ENCODE data around the gene ANKRD52. TPM values are rescaled to one million over a fixed set of nuclear protein-coding genes. Genes with fewer than 3 reads are reported as not detected.

The ANKRD52 gene
- total and polyA plus RNA-seq, 2 of the 8 experiments (the other 6 are each of a cell fraction or from before 2014, with no cell fraction given): 14.0 to 36.3 TPM

- no peak overlapping the region for H2BK15ac ChIP-seq (ENCODE audit: low read length)
- WGBS, 2 experiments (ENCODE audit: extremely low coverage in 1 of 2, insufficient coverage in 1 of 2, insufficient read length in 1 of 2, insufficient replicate concordance in 2 of 2, low coverage in 1 of 2, low lambda C conversion rate in 2 of 2, missing lambda C conversion rate in 1 of 2): 70% methylated on average over 4 of the region's 4 CpGs; no CpG with 5 or more reads in 1 of the 2 experiments
- no peak overlapping the region for H2BK20ac ChIP-seq (ENCODE audit: low read length)
- H2AFZ ChIP-seq (ENCODE audit: low read length): no peak overlapping the region
- H3K4me1 ChIP-seq (replicated peaks in 1 of 4; ENCODE audit: control insufficient read depth in 3 of 4, insufficient read depth in 4 of 4, low read length in 3 of 4): peaks cover 8 to 17% (median 13%) of the 10 kb centered on the region in 4 experiments
- no peak for FAIRE-seq
- H3K23ac ChIP-seq (ENCODE audit: insufficient read length): no peak overlapping the region
- peak; percentile 81 for TF ChIP-seq JUND (IDR thresholded peaks at IDR 0.05; ENCODE audit: low read length)
- no peak for TF ChIP-seq GTF2F1 (IDR thresholded peaks at IDR 0.05; ENCODE audit: borderline replicate concordance, low read depth, low read length)
- TF ChIP-seq CTCF (IDR thresholded peaks at IDR 0.05; ENCODE audit: control extremely low read depth in 1 of 3, insufficient read depth in 1 of 3, low read depth in 1 of 3, low read length in 3 of 3): peak in 2 of 3 experiments; percentile 6 to 15; a peak in 2 of 4 replicates
- H3K56ac ChIP-seq (replicated peaks; ENCODE audit: insufficient read length, low read depth, low read length): no peak overlapping the region
- peaks cover 28 to 49% (median 33%) of the 10 kb centered on the region in 4 experiments for H3K36me3 ChIP-seq (ENCODE audit: control insufficient read depth in 2 of 4, insufficient read depth in 4 of 4, low read length in 3 of 4)
- no peak overlapping the region for H4K91ac ChIP-seq (replicated peaks; ENCODE audit: insufficient read length, low read length)
- peak overlapping the region; percentile 60 to 96 (median 88); a peak in 6 of 8 replicates for H3K4me3 ChIP-seq (ENCODE audit: extremely low read depth in 1 of 4, insufficient read depth in 2 of 4, low read depth in 3 of 4, low read length in 4 of 4)
- H3K4me2 ChIP-seq (ENCODE audit: insufficient read depth in 1 of 2, low read depth in 2 of 2, low read length in 2 of 2): peak overlapping the region; percentile 83 to 89
- DNase-seq (ENCODE audit: low read depth in 1 of 2, low spot score in 2 of 2): no peak
- H3K18ac ChIP-seq (ENCODE audit: extremely low read depth, low read length): no peak overlapping the region
- 0 out of 2 replicates have a peak overlapping the region, but pooled peaks have one; percentile 22 for H2BK5ac ChIP-seq (ENCODE audit: low read depth, low read length)
- no peak overlapping the region for H4K8ac ChIP-seq (ENCODE audit: extremely low read depth, insufficient read depth, low read length)
- H3K9ac ChIP-seq (replicated peaks in 1 of 4; ENCODE audit: extremely low read depth in 1 of 4, low read depth in 3 of 4, low read length in 3 of 4): no peak overlapping the region
- no peaks in the 10 kb centered on the region for H3K27me3 ChIP-seq (replicated peaks in 1 of 4; ENCODE audit: control insufficient read depth in 3 of 4, extremely low read depth in 1 of 4, insufficient read depth in 3 of 4, low read length in 3 of 4)
- POLR2A ChIA-PET (ENCODE audit: partially characterized antibody): interaction anchor here (0.5 to 3.8 kb wide), 28 partner anchors 10 to 380 kb away, joined by 3 to 41 read pairs (median 4); partner anchors contain the start of genes COQ10A, CS, MYL6 and RNF41
- H3K4ac ChIP-seq (replicated peaks; ENCODE audit: insufficient read length, low read depth, low read length): no peak overlapping the region
- H3K9me3 ChIP-seq (ENCODE audit: insufficient read depth in 2 of 2, low read depth in 1 of 2, low read length in 1 of 2): no peaks in the 10 kb centered on the region
- peaks cover 5 to 9% of the 10 kb centered on the region in 2 experiments for H4K20me1 ChIP-seq (replicated peaks in 1 of 2; ENCODE audit: control insufficient read depth in 1 of 2, insufficient read depth in 2 of 2, low read length in 2 of 2)
- CTCF ChIA-PET (ENCODE audit: partially characterized antibody): interaction anchor here (0.6 to 6.4 kb wide), 20 partner anchors 8 to 137 kb away, joined by 3 to 47 read pairs (median 6); partner anchors contain the start of genes COQ10A, RNF41, SMARCC2 and ZC3H10
- no peak overlapping the region for H4K5ac ChIP-seq (ENCODE audit: insufficient read length, low read depth, low read length)
- H3K23me2 ChIP-seq (ENCODE audit: low read depth, low read length): peaks cover 11% of the 10 kb centered on the region; the same call in 1 of the 2 replicates
- H3K14ac ChIP-seq (ENCODE audit: insufficient read length): no peak overlapping the region
- H2AK5ac ChIP-seq (ENCODE audit: low read depth, low read length): no peak overlapping the region
- peaks cover 7% of the 10 kb centered on the region for H3K79me1 ChIP-seq (ENCODE audit: low read depth, low read length)
- no peak overlapping the region for H2BK120ac ChIP-seq (replicated peaks; ENCODE audit: low read depth, low read length)
- H3K27ac ChIP-seq (ENCODE audit: low read depth, low read length): peak overlapping the region; percentile 53; the same call in 1 of the 2 replicates
- H3K79me2 ChIP-seq (ENCODE audit: control insufficient read depth in 1 of 2, insufficient read depth in 2 of 2, low read length in 2 of 2): peaks cover 0 to 8% of the 10 kb centered on the region in 2 experiments; a peak in 1 of 4 replicates
- H2BK12ac ChIP-seq (ENCODE audit: low read depth, low read length): no peak overlapping the region
Measured at GRCh38 chr12:56256326-56256960, 1.7 kb downstream of the ANKRD52 start.

All from H1 (cell line).